Sciatic nerve (tissue), 2 donors: Measurements from ENCODE around the gene RNLS. TPM values are rescaled to one million over a fixed set of nuclear protein-coding genes. Genes with fewer than 3 reads are reported as not detected.

Experiments
- ATAC-seq: fragments of 200-7000 bp; cut with Tn5 transposase; one replicate; pipeline ENCODE4 v1.9.1; 2020; ENCODE audit warnings: mild to moderate bottlenecking, moderate library complexity
- DNase-seq: peaks from one replicate; pipeline ENCODE4 v3.0.0-alpha.2; 2020; ENCODE audit warnings: low spot score
- intact Hi-C: fragments of 100-400 bp; cut with DNase I; formaldehyde crosslinking; loops from one replicate; pipeline ENCODE4 v1.14.2; 2022
- total RNA-seq: library from RNA; stranded (reverse); fragmentation: NEBNext Ultra II Directional; extraction: Animal tissue kit (Norgen Biotek cat#: 25700); gene quantifications from one replicate; pipeline ENCODE4 v1.2.1, GENCODE V29; 2021
- donor health status: DM: no; HTN: no; CAD: no.
- donor health status: DM: no; HTN: no; CAD: no.

RNLS gene
- 5.5 TPM for total RNA-seq

DNA sequence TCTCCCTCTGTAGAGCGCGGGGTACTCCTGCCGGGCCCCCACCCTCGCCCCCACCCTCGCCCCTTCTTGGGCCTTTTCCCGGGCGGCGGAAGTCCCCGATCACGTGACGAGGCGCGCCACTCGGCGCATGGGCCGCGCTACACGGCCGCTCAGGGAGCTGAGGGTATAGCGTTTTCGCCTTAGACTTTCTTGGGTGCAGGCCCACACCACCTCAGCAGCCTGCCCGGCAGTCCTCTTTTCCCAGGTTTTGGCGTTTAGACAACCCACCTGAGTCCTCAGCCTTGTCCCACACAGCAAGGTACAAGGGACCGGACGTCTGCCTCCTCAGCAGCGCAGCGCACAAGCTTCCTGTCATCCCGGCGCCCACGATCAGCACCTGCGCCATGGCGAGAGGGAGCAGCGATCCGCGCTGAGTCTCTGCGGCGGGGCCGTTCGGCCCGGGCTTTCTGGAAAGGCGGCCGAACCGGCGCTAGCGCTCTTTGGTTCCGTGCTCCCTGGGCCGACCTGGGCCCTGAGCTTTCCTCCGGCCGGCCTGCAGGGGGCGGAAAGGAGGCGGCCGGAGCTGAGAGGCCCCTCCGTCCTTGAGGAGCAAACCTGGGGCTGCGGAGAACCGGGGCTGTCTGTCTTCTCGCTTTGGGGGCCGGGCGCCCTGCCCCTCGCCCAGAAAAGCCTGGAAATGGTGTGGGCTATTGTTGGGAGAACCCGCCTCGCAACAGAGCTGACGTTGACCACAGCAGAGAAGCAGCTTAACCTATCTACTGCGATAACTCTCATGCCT is at the start of gene RNLS:
RNLS (minus strand) TSS at position 513 of the 778 bp plus-strand sequence.
- DNase-seq (peak; percentile 86), ATAC-seq (peak; percentile 98)
- intact Hi-C loops = no loop called here

DNA sequence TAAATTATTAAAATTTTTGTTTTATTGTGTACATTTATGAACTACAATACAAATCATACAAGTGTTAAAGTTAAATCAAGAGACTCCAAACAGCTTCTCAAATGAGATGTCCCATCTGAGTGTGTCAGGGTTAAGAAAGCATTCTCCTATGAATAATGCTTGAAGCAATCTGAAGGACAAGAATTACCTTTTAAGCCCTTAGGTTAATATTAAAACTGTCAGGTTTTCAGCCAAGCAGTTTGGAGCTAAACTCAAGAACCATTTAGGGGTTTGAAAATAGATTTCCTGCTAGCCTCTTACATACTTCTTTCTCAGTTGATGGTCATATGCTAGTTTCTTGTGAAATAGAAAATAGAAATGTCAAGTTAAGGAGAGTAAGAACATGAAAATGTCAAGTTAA is 41.7 kb upstream of the RNLS start:
- DNase-seq = no peak
- no peak for ATAC-seq
- intact Hi-C loops = no loop called here

DNA sequence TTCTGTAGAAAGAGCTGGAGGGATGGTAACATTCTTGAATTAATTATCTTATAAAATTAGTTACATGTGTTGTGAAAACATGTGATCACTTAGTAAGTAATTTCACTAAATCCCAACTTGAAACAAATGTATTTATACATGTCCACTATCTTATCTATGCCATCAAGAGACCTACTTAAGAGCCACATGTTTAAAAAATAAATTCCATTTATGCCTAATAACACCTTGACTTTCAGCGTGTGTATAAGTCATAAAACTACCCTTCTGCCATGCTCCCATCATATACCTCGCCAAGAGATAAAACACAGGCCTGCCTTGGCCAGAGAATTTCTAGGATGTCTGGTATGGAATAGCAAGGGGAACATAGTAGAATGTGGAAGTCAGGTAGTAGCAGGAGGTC is 40.7 kb upstream of the RNLS start:
- intact Hi-C loops = no loop called here
- no peak for ATAC-seq
- DNase-seq = no peak

DNA sequence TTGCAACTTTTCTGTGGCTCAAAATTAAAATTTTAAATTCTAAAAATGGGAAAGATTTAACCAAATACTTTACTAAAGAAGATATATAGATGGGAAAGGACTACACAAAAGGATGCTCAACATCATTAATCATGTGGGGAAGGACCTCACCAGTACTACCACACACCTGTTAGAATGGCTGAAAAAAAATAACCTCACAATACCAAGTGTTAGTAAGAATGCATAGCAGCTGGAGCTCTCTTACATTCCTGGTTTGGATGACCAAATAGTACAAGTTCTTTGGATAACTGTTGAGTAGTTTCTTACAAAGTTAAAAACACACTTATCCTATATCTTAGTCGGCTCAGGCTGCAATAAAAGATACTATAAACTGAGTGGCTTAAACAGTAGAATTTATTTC is 37.3 kb upstream of the RNLS start:
- no peak for ATAC-seq
- intact Hi-C loops = no loop called here
- DNase-seq = no peak

DNA sequence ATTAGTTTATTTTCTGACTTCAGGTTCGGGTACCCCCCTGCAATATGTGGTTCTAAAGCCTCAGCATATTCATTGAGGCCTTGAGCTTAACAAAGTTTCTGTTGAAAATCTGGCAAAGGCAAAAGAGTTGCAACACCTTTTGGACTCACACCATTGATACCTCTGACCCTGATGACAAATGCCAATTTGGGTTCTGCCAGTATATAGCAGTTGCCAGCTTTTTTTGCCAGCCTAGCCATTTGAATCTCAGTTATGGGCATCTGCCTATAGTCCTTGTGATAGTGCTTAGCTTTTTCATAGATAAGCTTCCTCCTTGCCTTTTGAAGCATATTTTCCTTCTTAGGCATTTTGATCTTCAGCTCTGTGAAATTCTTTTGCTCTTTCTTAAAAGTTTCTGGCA is 35.4 kb upstream of the RNLS start:
- ATAC-seq = peak; percentile 62
- DNase-seq = no peak
- intact Hi-C loops = no loop called here

DNA sequence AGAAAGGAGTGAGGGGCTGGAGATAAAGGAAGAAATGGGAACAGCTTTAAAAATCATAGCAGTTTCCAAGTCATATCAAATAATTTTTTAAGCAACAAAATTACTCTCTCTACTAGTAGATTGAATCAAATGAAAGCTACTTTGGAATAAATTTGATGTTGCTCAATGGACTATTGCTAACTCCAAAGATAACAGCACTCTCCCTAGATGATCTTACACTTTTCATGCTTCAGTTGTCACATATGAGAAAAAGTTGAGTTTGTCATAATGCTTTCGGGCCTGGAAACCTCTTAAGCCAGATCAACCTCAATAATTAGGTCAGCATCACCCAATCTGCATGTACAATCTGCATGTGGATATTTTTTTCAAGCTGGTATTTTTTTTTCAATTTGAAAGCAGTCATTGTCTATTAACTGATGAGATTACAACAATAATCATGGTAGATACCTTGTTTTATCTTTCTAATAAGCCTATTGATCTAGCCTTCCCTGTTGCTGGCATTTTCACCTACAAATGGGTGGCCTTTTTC is 34.7 kb upstream of the RNLS start:
- DNase-seq (no peak), ATAC-seq (peak; percentile 78)
- intact Hi-C loops = no loop called here

DNA sequence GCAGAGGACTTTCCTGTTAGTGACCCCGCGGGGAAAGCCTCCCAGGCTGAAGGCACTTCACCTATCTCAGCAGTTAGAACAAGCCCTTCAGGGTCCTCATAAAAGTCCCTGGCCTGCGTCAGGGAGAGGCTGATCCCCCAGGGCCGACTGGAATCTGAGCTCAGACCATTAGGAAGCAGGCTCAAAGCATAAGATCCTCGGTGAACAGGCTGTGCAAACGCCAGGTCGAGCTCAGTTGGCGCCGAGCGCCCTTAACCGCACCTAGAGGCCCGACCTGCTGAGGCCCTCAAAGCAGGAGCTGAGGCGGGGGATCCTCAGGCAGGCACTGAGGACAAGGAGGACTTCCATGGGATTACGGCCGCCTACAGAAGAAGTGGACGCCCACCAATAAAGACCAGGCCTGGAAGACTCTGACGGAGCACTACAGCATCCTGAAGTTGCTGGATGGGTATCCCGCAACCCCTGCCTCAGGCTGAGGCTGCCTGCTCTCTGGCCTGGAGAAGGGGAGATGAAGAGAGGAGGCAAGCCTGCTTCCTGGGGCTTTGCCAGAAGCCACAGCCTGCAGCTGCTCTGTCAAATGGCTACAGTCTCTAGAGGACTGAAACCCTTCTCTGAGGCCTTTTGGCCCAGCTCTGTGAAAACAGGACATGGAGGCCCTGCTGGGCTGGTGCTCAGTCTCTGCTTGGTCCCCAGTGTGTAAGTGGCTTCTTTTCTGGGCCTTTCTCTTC is 33.3 kb upstream of the RNLS start:
- ATAC-seq = peak; percentile 73
- intact Hi-C loops = no loop called here
- DNase-seq = peak; percentile 58

DNA sequence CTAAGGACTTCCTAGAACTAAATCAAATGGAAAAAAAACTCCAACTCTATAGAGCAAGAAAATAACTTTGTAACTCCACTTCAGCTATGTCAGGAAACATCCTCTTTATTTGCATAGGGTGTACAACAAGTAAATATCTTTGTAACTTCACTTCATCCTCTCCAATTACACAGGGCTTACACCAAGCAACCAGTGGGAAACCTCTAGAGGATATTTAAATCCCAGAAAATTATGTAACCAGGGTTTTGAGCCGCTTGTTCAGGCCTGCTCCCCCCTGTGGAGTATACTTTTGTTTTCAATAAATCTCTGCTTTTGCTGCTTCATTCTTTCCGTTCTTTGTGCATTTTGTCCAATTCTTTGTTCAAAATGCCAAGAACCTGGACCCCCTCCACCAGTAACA is 25.7 kb upstream of the RNLS start:
- ATAC-seq = no peak
- intact Hi-C loops = no loop called here
- no peak for DNase-seq

DNA sequence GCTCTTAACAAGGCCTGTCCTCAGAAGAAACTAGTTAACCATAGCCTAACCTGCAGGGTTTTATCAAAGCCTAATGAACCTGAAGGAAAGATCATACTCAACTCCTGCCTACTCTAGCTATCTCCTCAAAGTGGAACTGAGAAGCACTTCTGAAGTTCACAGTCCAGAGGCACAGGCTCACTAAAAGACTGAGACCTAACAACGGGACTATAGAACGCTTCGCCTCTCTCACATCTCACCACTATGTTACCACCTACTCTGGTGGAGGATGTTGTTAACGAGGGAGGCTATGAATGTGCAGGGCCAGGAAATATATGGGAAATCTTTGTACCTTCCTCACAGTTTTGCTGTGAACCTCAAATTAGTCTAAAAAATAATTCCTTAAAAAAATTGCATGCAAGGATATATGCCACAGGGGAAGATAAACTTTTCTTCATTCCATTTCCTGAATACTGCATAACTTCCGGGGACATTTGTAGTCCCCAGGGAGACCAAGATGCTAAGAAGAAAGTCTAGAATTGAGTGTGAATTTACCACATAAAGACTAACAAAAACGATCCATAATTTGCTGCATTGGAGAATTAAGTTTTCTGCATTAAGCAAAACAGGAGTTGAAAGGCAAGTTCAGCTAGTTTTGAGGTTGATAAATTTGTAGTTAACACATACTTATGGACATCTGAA is 25.1 kb upstream of the RNLS start:
- intact Hi-C loops = no loop called here
- ATAC-seq (no peak), DNase-seq (no peak)

DNA sequence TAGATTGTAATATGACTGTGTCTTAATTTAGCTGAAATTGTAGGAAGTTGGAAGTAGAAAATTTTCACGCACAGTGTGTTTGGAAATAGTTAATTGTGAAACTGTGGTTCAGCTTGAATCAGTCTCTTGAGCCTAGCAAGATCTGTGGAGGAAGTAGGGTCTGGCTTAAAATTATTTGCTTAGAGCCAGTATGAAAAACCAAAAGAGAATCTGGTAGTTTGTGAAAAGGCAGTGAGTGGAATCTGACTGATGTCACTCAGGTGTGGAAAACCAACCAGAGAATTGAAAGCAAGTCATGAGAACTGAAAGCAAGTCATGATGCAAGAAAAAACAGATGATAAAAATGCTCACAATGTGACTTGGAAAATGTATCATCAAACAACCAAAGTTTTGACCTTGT is 14.9 kb upstream of the RNLS start:
- DNase-seq (no peak), ATAC-seq (no peak)
- intact Hi-C loops = no loop called here

DNA sequence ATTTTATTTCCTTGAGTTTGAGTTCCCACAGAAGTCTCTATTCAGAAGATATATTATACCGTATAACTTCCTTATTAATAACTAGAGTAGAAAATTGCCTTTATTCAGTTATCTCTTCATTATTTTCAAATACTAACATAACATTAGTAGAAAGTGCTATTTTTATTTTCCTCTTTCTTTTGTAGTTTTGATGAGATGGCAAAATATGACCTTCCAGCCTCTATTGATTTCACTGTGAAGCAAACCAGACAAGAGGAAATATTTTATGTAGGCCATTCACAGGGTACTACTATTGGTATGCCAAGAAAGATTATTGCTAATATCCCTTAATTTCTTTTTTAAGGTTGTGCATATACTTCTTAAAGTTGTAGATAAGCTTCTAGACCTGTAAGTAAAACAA is 11.4 kb upstream of the RNLS start:
- intact Hi-C loops = no loop called here
- DNase-seq = no peak
- ATAC-seq = no peak

DNA sequence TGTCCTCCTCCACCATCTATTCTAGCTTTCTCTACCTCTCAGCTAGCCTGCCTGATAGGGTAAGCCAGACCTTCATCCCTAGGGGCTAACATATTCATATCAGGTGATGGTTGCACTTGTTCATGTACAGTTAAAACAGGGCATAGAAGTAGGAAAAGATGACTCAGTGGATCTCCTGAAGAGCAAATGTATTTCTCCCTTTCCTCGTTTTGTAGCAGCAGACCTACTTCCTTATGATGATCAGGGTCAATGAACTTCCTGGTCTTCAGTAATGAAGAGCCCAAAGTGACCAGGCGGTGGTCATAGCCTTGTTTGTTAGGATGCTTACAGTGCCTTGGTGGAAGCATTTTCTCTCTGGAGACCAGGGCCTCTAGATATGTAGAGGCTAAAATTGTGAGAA is 9.8 kb upstream of the RNLS start:
- intact Hi-C loops = no loop called here
- DNase-seq = no peak
- ATAC-seq = no peak

DNA sequence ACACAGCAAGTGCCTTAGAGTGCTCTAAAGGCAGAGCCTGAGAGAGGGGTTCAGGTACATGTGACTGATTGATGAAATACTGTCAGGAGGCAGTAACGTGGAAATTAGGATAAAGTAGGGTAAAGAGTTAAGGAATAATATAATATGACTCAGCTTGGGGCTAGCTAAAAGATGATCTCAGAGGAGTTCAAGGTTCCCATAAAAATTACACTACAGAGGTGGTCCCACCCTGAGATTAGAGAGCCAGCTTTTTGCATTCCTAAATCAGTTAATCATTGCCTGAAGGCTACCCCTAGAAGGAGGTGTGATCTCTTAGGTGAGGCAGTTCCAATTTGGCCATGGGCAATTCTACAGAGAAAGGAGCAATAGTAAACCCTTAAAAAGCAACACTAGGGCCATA is 9.3 kb upstream of the RNLS start:
- DNase-seq = no peak
- intact Hi-C loops = no loop called here
- ATAC-seq = no peak

DNA sequence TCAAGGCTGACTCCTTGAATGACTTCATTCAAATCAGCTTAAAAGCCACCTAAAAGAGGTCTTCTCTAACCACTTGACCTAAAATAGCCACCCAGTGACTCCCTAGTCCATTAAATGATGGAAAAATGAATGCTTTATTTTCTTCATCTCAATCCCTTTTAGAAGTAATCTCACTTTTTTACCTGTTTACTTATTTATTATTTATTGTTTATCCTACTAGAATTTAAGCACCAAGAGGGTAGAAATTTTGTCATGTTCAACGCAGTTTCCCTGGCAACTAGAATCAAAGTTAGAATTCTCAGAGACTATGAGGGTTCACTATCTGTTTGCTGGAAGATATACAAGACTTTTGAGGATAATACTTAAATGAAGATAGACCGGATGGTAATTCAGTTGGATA is 3.3 kb upstream of the RNLS start, which contains the start of gene LIPJ:
LIPJ (plus strand) TSS at position 301 of the 400 bp plus-strand sequence. CDS start 3,926 bp downstream, outside the sequence.
- DNase-seq (no peak), ATAC-seq (no peak)
- intact Hi-C loops = no loop called here

DNA sequence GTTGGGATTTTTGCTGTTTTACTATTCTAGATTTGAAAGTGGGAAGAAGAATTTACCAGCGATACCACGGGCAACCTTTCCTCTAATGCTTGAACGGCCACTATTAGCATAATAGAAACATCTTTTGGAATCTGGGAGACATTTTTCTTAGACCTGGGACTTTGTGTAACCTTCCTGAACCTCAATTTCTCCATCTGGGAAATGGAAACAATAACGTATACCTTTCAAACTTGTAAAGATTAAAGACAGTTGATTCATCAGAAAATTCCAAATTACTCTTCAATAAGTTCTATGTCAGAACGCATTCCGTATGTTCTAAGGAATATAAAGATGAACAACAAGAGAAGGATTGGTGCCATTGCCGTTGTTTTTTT is 453 bp upstream of the RNLS start:
- ATAC-seq (no peak), DNase-seq (no peak)
- intact Hi-C loops = no loop called here

DNA sequence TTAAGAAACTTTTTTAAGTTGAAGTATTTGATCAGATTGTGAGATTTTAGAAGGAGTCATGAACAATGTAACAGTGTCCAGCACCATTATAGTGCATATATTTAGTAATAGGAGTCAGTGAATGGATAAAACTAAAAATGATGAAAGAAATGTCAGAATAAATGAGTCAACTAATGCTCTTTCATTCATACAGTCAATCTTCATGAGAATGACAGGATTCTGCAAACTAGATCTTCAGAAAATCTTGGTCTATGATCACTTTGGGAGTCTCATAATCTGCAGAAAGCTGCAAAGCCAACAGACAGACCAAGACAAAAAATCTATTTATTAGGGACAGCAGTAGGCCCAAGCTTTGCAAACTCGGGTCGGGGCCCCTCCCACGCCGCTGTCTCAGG is 710 bp downstream of the RNLS start:
- intact Hi-C loops = no loop called here
- DNase-seq (no peak), ATAC-seq (no peak)

DNA sequence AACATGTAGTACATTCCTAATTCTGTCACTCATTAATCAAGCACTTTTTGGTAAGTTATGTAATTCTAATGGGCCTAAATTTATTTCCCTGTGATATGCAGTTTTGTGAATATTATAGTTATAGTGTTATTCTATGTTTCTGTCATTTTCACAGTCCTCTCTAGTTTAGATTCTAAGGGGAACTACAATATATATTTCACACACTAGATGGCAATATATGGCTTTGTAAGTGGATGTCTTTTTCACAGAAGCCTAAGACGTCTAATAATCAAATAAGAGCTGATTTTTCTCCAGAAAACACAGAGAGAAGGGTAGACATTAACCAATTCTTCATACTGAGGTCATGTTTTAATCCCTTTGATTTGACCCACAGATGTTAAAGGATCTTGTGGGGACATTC is 18.0 kb downstream of the RNLS start:
- DNase-seq (no peak), ATAC-seq (peak; percentile 69)
- intact Hi-C loops = no loop called here

DNA sequence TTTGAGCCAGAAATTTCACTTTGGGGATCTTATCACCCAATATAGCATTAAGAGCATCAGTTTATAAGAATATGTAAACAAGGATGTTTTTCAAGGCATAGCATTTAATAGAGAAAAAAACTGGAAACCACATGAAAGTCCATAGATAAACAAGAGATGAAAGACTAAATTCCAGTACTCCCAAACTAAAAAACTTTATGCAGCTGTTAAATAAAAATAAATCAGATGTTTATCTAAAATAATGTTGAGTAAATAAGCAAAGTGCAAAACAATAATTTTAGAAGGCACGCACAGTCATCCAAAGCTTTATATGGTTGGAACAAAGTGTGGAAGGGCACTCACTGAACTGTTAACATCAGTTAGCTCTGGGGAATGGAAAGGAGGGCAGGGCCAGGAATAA is 21.0 kb downstream of the RNLS start:
- DNase-seq (no peak), ATAC-seq (no peak)
- intact Hi-C loops = no loop called here

DNA sequence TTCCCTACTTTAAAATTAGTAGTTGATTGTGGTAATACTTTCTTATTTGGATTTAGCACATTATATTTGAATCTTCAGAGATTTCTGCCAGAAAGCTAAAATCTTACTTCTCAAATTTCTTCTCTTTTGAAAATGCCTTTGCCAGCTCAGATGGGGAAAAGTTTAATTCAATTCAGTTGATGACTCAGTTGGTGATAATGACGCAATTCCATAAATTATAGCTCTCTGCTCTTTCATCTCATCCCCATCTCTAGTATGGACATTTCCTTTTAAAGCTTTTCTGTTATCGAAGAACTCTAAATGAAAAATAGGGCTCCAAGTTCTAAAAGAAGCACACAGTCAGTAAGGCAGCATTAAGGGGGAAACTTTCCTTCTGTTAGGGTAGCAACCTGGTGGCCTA is 25.5 kb downstream of the RNLS start:
- no peak for ATAC-seq
- no peak for DNase-seq
- intact Hi-C loops = no loop called here

DNA sequence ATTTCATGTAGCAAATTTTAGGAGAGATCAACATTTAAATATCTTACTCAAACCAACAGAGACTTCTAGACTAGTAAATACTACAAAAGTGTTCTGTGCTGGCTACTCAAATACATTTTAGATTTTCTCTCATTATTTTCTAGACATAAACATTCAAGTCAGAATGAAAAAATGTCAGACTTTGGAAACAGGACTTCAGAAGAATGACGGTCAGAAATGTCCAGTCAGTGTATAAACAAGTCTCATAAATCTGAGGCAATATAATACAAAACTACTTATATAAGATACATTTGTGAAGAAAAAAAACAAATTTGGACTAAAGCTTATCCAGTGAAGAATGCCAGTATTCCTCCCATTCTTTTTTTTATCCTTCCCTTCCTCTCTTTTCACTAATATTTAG is 25.9 kb downstream of the RNLS start:
- DNase-seq = no peak

More for the DNA sequence above, 25.9 kb downstream of the RNLS start:
- no peak for ATAC-seq
- intact Hi-C loops = no loop called here
